Measurements from ENCODE around the gene ACCSL.

- TF ChIP-seq, protein P1, sequence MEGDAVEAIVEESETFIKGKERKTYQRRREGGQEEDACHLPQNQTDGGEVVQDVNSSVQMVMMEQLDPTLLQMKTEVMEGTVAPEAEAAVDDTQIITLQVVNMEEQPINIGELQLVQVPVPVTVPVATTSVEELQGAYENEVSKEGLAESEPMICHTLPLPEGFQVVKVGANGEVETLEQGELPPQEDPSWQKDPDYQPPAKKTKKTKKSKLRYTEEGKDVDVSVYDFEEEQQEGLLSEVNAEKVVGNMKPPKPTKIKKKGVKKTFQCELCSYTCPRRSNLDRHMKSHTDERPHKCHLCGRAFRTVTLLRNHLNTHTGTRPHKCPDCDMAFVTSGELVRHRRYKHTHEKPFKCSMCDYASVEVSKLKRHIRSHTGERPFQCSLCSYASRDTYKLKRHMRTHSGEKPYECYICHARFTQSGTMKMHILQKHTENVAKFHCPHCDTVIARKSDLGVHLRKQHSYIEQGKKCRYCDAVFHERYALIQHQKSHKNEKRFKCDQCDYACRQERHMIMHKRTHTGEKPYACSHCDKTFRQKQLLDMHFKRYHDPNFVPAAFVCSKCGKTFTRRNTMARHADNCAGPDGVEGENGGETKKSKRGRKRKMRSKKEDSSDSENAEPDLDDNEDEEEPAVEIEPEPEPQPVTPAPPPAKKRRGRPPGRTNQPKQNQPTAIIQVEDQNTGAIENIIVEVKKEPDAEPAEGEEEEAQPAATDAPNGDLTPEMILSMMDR (conservative IDR thresholded peaks at IDR 0.05; ENCODE audit: low read depth, low read length) = no peak
- no peak for TF ChIP-seq EZH2 (IDR thresholded peaks at IDR 0.05; ENCODE audit: low read length, unreplicated experiment)
- TF ChIP-seq EZH2phosphoT487 (IDR thresholded peaks at IDR 0.05; ENCODE audit: borderline replicate concordance, low read length) = no peak
Observed at GRCh38 chr11:44047931-44048431, at the start of gene ACCSL.
